ENCODE results near the gene SGK1.

Gene SGK1

GRCh38 chr6:134119486-134119885, 198.4 kb downstream of the SGK1 start:
- no peak for DNase-seq (ENCODE audit: low spot score)
